ENCODE measurements around the gene PRCD.

Gene PRCD

DNA sequence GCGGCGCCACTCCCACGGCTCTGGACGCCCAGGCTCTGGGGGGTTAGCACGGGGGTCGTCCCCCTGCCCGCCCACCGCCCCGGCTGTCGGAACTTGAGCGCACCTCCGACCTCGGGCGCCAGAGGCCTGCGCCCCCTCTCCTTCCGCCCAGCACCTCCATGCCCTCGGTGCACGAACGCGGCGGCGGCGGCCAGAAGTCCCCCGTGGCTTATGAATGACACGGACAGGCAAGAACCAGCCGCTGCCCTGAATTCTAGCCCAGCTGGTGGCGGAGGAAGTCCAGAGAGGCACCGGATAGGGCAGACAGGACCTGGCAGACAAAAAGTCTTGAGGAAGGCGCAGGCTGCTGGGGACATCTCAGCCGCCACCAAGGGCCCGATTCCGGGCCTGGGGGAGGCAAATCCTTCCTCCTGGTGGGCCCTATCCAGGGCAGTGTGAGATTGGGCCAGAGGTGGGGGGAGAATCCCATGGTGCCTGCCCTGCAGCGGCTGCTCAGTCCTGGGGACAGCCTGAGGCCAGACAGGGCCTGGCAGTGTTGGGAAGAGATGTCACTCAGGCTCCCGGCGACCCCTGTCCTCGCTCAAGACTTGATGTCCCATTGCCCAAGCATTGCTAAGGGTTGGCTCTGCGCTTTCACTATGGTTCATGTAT is 1.4 kb upstream of the PRCD start:
- Mint-ChIP-seq H3K27ac (no peak overlapping the region), H3K4me1 (ENCODE audit: low read depth) (peaks cover 8% of the 10 kb centered on the region), H3K4me3 (peak overlapping the region; percentile 72), H3K36me3 (no peaks in the 10 kb centered on the region), H3K27me3 (peaks cover 7% of the 10 kb centered on the region), H3K9me3 (ENCODE audit: low read depth) (no peaks in the 10 kb centered on the region)

DNA sequence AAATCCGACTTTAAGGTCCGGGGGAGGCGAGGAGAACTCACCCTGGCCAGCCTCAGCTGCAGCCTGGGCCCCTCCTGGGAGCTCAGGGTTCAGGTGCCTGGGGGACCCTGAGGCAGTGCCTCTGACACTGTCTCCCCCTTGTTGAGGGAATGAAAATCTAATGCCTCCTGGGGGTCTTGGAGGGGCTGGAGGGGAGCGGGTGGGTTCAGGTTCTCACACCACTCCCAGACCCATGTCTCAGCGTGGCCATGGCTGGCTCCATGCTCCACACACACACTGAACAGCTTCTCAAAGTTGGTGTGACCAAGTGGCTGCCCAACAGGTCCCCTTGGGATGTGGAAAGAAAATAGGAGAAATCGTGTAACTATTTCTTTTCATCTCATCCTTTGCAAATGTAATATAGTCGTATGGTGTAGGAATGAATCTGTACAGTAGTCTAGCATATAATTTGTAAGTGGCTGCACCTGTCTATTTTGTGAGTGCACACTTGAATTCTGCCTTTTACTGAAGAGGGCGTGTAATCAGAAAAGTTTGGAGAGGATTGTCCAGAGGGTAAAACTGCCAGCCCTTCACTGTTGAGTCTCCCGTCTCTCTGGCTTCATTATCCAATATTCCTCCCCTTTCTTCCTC is 788 bp upstream of the PRCD start:
- Mint-ChIP-seq H3K4me1 (ENCODE audit: low read depth) (peaks cover 8% of the 10 kb centered on the region), H3K9me3 (ENCODE audit: low read depth) (no peaks in the 10 kb centered on the region), H3K4me3 (peak overlapping the region; percentile 72), H3K36me3 (no peaks in the 10 kb centered on the region), H3K27ac (no peak overlapping the region), H3K27me3 (peaks cover 7% of the 10 kb centered on the region)

DNA sequence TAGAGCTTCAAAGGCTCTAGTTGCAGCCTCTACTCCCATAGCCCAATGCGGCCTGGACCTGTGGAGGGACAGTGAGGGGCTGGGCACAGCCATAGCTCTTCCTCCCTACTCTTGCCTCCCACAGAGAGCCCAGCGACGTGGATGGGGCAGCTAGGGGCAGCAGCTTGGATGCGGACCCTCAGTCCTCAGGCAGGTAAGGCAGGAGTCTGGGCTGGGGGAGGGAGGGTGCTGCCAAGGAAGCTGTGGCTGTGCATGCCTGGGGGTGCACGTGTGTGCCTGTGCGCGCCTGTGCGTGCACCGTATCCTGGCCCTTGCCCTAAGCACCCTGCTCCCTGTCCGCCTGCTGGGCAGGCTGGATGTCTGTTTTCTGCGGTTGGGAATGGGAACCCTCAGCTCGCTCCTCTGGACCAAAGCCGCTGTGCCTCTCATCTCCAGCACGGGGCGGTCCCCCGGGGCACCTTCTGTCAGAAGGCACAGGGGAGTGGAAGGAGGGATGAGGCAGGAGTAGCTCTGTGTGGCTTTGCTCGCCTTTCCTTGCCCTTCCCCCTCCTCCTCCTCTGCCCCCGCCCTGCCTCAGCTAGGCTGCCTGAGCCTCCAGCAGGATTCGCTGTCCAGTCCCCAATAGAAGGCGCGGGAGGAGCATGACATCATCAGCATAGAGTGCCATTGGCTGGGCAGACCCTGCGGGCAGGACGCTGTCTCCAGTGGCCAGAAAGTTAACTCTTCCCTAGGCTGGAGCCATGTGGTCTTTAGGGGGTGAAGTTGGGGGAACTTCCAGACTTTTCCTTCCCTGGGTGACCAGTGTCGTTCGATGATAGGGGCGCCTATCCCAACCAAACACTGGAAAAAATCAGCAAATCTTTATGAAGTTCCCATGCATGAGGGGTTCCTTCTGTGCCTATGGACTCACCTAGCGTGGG is 797 bp downstream of the PRCD start:
- H3K9me3 Mint-ChIP-seq (ENCODE audit: low read depth), result no peaks in the 10 kb centered on the region
- peaks cover 7% of the 10 kb centered on the region for H3K27me3 Mint-ChIP-seq
- no peaks in the 10 kb centered on the region for H3K36me3 Mint-ChIP-seq
- no peak overlapping the region for H3K27ac Mint-ChIP-seq
- peaks cover 8% of the 10 kb centered on the region for H3K4me1 Mint-ChIP-seq (ENCODE audit: low read depth)
- H3K4me3 Mint-ChIP-seq, result no peak overlapping the region

DNA sequence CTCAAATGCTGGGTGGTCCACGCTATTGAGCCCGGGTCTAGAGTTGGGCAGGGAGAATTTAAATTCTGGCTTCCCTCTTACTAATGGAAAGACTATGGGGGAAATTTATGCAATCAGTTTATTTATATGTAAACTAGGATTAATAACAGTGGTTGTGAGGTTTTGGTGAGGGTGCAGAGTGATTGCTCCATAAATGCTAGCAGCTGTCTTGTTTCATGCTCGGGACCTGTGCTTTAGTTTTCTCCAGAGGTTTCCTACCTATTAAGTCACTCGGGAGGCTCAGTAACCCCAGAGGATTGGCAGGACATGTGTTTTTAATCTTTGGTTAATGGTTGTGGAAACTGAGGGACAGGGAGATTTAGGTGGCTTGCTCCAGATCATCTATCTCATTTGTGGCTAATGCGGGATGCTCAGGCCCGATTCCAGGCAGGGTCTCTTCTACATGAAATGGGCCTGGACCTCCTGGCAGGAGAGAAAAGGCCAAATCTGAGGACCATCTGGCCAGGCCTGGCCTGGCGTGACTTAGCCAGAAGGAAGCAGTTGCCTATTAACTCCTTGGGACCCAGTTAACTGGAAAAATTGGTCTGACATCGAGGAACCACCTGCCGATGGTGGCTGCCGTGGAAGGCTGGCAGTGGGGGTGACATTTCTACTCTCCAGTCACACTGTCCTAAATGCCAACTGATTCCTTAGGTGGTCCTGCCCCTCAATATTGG is 2.1 kb downstream of the PRCD start:
- Mint-ChIP-seq H3K27me3 (peaks cover 7% of the 10 kb centered on the region), H3K9me3 (ENCODE audit: low read depth) (no peaks in the 10 kb centered on the region), H3K4me1 (ENCODE audit: low read depth) (peaks cover 11% of the 10 kb centered on the region), H3K4me3 (no peak overlapping the region), H3K27ac (no peak overlapping the region), H3K36me3 (no peaks in the 10 kb centered on the region)

DNA sequence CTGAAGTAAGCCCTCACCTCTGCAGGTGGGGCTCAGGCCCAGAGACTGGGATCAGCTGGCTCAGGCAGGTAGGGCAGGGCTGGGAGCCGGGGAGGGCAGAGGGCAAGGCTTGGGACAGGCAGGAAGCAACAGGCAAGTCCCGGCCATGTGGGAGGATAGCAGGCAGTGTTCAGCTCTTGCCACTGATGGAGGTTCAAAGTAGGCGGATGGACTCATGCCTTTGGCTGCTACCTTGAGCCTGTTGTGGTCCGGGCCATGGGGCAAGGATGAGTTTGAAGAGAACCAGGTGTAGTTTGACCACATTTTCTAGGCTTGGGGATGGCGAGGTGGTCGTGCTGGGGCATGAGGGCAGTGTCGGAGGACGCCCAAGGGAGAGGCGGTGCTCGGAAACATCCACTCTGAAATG is 2.7 kb downstream of the PRCD start:
- no peak overlapping the region for H3K27ac Mint-ChIP-seq
- no peaks in the 10 kb centered on the region for H3K9me3 Mint-ChIP-seq (ENCODE audit: low read depth)
- peaks cover 12% of the 10 kb centered on the region for H3K4me1 Mint-ChIP-seq (ENCODE audit: low read depth)
- no peaks in the 10 kb centered on the region for H3K36me3 Mint-ChIP-seq
- peaks cover 7% of the 10 kb centered on the region for H3K27me3 Mint-ChIP-seq
- no peak overlapping the region for H3K4me3 Mint-ChIP-seq

DNA sequence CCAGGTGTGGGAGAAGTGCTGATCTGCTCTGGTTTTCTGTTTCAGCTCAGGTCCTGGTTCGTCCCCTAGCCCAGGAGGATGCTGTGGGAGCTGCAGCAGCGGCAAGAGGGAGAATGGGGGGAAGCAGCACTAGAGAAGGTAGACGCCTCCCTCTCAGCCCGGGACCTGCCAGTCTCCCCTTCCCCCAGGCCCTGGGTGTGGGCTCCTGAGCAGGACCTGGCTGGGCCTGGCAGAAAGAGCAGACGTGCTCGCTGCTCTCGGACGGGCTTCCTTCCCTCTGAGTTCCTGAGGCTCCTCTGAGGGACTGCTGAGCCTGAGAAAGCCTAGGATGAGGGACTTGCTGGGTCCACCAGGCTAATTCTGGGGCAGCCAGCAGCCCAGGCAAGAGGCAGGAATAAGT is 3.1 kb downstream of the PRCD start:
- peaks cover 7% of the 10 kb centered on the region for H3K27me3 Mint-ChIP-seq
- H3K9me3 Mint-ChIP-seq (ENCODE audit: low read depth), result no peaks in the 10 kb centered on the region
- H3K4me1 Mint-ChIP-seq (ENCODE audit: low read depth), result peaks cover 12% of the 10 kb centered on the region
- H3K36me3 Mint-ChIP-seq, result no peaks in the 10 kb centered on the region
- H3K27ac Mint-ChIP-seq, result no peak overlapping the region
- no peak overlapping the region for H3K4me3 Mint-ChIP-seq

DNA sequence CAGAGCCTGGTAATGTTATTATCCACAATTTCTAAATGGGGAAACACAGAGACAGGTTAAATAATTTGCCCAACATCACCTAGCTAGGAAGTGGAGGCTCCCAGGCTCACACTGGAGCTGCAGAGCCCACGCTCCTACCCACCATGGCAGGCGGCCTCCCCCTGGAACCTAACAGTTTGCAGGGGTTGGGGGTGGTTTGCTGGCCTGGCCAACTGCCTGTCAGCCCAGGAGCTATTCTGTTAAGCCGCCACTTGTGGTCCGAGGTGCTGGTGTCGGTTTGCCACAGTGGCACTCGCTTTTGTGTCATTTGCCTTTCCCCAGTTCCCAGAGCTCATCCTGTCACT is 3.6 kb downstream of the PRCD start:
- Mint-ChIP-seq H3K9me3 (ENCODE audit: low read depth) (no peaks in the 10 kb centered on the region), H3K27me3 (peaks cover 7% of the 10 kb centered on the region), H3K4me3 (no peak overlapping the region), H3K4me1 (ENCODE audit: low read depth) (peaks cover 12% of the 10 kb centered on the region), H3K27ac (no peak overlapping the region), H3K36me3 (no peaks in the 10 kb centered on the region)

DNA sequence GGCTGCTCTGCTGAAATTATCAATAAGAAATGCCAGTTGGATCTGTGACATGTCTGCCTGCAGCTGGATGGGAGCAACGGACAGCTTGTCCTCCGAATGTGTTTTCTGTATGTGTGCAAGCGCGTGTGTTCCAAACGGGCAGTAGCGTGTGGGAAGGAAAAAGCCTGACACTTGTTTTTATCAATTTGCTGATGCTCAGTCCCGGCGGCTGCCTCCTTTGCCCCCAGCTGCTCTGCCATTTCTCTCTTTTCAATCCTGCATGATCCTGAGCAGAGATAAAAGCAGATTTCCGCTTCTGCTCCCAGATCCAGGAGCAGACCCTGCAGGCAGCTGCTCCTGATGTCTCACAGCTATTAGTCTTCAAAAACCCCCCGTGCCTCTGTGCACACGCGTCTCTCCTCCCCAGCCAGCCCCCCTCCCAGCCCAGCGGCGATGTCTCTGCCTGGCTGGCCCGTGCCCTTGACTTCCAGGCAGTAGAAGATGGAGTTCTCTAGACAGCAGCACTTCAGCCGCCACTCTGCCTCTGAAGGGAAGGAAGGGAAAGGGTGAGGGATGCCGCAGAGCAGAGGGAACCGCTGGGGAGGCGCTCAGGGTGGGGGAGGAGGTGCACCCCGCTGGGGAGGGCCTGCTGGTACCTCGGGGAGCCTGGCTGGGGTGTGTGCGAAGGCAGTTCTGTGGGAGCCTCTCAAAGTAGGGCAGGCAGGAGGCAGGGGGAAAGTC is 4.1 kb downstream of the PRCD start:
- Mint-ChIP-seq H3K4me3 (no peak overlapping the region), H3K27me3 (peaks cover 7% of the 10 kb centered on the region), H3K27ac (no peak overlapping the region), H3K36me3 (no peaks in the 10 kb centered on the region), H3K4me1 (ENCODE audit: low read depth) (peaks cover 10% of the 10 kb centered on the region), H3K9me3 (ENCODE audit: low read depth) (no peaks in the 10 kb centered on the region)

DNA sequence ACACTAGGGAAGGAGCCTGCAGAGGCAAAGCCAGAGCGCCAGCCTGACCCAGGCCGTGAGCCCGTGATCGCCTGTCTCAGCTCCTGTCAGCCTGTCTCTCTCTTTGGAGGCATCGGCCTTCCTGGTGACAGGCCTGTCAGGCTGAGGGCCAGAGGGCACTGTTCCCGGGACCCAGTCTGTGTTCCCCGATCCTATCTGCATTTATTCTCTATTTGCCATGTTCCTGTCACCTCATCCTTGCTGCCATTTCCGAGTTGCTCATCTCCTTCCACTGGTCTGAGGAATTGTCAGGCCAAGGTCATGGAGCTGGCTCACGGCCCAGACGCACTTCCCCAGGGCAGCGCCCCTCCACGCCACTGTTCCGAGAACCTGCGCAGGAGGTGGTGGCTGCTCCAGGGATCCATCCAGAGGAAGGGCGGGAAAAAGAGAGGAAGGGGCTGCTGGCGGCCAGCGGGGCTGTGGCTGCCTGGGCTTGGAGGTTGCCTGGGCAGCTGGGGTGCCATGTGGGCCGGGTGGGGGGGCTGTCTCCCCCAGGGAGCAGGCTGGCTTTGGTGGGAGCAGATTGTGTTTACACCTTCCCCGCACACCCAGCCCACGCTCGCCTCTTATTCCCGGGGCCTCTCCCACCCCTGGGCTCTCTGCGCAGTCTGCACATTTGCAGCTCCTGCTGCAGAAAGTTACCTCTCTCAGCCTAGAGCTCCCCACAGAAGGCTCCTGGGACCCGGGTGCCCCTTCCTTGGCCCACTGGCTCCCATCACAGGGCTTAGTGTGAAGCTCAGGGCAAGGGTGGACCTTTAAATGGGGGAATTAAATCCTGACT is 4.9 kb downstream of the PRCD start:
- Mint-ChIP-seq H3K4me3 (no peak overlapping the region), H3K36me3 (no peaks in the 10 kb centered on the region), H3K4me1 (ENCODE audit: low read depth) (peaks cover 4% of the 10 kb centered on the region), H3K27me3 (peaks cover 1% of the 10 kb centered on the region), H3K27ac (no peak overlapping the region), H3K9me3 (ENCODE audit: low read depth) (no peaks in the 10 kb centered on the region)

DNA sequence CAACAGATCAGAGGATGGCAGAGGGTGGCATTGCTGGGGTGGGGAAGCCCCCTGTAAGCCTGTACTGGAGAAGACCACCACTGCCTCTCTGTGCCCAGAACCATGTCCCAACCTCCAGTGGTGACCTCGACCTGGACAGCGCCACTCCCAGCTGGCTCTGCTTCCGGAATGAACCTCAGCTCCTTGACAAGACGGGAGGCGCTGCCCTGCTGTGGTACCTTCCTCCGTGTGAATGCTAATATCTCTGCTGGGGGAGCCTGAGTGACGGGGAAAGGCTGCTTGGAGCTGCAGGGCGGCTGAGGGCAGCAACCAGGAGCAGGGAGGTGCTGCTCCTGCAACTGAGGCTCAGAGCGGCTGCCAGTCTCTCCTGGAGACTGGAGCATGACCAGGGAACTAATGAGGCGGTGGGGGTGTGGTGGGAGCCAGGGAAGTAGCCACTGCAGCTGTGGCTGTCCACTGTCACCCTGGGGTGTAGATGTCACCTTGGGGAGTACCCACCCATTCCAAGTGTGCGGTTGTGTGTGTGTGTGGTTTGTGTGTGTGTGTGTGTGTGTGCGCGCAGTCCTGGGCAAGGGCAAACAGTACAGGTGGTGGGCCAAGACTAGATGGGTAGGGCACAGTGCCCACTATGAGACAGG is 6.2 kb downstream of the PRCD start:
- Mint-ChIP-seq H3K36me3 (no peaks in the 10 kb centered on the region), H3K9me3 (ENCODE audit: low read depth) (no peaks in the 10 kb centered on the region), H3K27ac (no peak overlapping the region), H3K4me1 (ENCODE audit: low read depth) (peaks cover 7% of the 10 kb centered on the region), H3K4me3 (no peak overlapping the region), H3K27me3 (peaks cover 1% of the 10 kb centered on the region)

DNA sequence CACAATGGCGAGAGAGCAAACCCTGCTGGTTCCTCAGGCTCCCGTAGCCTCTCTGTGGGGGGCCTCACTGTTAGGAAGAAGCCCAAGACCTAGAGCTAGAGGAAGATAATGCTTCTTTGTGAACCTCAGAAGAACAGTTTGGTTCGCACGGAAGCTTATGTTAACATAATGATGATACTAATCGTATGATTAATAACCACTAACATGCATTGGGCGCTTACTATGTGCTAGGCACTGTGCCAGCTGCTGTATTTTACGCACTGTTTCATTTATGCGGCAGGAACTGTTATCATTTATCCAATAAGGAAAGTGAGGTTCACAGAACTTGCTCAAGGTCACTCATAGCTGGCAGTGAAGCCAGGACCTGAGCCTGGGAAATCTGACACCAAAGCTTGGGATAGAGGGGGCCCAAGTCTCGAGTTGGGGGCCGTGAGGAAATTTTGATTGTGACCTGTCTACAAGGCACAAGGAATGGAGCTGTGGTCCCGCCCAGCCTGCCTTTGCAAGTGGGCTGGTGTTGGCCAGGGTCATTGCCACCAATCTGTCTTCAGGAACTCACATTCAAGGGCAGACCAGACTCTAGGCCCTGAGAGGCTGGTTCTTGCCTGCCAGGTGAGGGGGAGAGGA is 6.8 kb downstream of the PRCD start:
- H3K9me3 Mint-ChIP-seq (ENCODE audit: low read depth), result no peaks in the 10 kb centered on the region
- H3K27ac Mint-ChIP-seq, result no peak overlapping the region
- H3K4me1 Mint-ChIP-seq (ENCODE audit: low read depth), result peaks cover 8% of the 10 kb centered on the region
- peaks cover 1% of the 10 kb centered on the region for H3K27me3 Mint-ChIP-seq
- H3K4me3 Mint-ChIP-seq, result no peak overlapping the region
- no peaks in the 10 kb centered on the region for H3K36me3 Mint-ChIP-seq

DNA sequence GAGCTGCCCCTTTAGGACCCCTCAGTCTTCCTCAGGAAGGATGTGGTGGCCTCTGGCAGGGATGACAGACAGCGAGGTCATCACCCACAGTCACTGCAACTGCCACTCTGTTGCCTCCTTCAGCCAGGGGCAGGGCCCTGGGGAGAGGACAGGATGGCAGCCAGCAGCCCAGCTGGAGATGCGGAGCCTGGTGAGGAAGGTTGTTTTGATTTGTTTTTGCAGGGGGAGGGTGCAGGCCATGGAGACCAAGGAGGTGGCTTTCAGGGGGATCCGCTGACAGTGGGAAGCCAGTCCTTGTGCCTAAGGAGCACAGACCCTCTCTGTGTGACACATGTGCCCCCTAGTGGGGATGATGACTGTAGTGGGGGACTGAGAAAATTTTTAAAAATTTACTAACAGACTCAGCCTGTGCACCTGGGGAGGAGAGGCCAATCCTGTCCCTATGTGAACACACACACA is 7.4 kb downstream of the PRCD start:
- H3K27ac Mint-ChIP-seq, result no peak overlapping the region
- no peaks in the 10 kb centered on the region for H3K36me3 Mint-ChIP-seq
- H3K4me1 Mint-ChIP-seq (ENCODE audit: low read depth), result peaks cover 8% of the 10 kb centered on the region
- no peaks in the 10 kb centered on the region for H3K9me3 Mint-ChIP-seq (ENCODE audit: low read depth)
- H3K27me3 Mint-ChIP-seq, result no peaks in the 10 kb centered on the region
- no peak overlapping the region for H3K4me3 Mint-ChIP-seq

DNA sequence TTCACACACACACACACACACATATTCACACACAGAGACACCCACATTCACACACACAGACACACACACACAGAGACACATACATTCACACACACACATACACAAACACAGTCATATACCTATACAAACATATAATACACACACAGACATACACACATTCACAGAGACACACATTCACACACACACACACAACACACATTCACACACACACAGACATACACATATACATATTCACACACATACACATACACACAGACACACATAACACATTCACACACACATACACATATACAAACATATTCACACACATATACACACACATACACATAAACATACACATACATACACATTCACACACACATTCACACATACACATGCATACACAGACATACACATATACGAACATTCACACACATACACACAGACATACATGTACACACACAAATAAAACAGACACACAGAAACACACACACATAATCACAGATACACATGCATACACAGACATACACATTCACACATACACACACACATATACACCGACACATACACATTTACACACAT is 7.9 kb downstream of the PRCD start:
- H3K27ac Mint-ChIP-seq, result no peak overlapping the region
- H3K4me1 Mint-ChIP-seq (ENCODE audit: low read depth), result peaks cover 8% of the 10 kb centered on the region
- no peaks in the 10 kb centered on the region for H3K27me3 Mint-ChIP-seq
- H3K36me3 Mint-ChIP-seq, result no peaks in the 10 kb centered on the region
- H3K9me3 Mint-ChIP-seq (ENCODE audit: low read depth), result no peaks in the 10 kb centered on the region
- no peak overlapping the region for H3K4me3 Mint-ChIP-seq
